22Rv1 (cell line): Measurements from ENCODE around the gene SIRPG.

Experiments used
- ZFX ChIP-seq: fragments of 450-650 bp; IDR thresholded peaks from 2 replicates; pipeline ENCODE4 v1.6.1; 2017; ENCODE audit warnings: antibody characterized with exemption, borderline replicate concordance
- TF ChIP-seq, protein P1 (sequence below): fragments of 450-650 bp; IDR thresholded peaks from 2 replicates; pipeline ENCODE4 v1.5.1; 2017; ENCODE audit warnings: mild to moderate bottlenecking

DNA sequence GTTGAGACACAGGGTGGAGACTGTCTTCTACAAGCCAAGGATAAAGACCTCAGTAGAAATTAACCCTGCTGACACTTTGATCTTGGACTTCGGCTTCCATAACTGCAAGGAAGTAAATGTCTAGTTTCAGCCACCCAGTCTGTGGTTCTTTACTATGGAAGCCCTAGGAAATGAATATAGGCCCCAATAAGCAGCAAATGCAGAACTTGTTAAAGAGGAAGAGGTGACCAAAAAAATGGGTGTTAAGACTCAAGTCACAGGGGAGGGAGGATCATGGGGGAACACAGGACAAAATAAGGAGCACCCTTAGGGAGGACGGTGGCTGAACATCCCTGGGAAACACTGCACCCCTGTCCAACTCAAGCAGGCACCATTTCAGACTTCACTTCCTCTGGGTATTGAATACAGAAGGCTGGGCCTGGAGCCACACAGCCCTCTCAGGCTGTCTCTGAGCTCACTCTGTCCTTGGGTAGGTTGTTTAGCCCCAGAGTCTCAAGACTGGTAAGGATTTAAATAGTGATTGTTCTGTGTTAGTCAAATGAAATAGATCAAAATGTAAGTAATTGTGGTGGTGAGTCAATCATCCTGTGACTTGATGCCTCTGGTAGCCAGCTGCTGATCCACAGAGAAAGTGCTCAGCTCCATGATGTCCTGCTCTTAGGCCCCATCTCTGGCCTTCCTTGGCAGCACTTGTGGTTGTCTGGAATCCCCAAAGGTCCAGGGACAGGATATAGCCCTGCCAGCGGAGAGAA is 69.6 kb downstream of the SIRPG start:
- TF ChIP-seq, protein P1, sequence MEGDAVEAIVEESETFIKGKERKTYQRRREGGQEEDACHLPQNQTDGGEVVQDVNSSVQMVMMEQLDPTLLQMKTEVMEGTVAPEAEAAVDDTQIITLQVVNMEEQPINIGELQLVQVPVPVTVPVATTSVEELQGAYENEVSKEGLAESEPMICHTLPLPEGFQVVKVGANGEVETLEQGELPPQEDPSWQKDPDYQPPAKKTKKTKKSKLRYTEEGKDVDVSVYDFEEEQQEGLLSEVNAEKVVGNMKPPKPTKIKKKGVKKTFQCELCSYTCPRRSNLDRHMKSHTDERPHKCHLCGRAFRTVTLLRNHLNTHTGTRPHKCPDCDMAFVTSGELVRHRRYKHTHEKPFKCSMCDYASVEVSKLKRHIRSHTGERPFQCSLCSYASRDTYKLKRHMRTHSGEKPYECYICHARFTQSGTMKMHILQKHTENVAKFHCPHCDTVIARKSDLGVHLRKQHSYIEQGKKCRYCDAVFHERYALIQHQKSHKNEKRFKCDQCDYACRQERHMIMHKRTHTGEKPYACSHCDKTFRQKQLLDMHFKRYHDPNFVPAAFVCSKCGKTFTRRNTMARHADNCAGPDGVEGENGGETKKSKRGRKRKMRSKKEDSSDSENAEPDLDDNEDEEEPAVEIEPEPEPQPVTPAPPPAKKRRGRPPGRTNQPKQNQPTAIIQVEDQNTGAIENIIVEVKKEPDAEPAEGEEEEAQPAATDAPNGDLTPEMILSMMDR, result no peak
- no peak for TF ChIP-seq ZFX
